Muscle of arm (tissue), 12 donors: Measurements from ENCODE around the gene SH3TC1. TPM values are rescaled to one million over a fixed set of nuclear protein-coding genes. Genes with fewer than 3 reads are reported as not detected.

Experiments
- DNase-seq: peaks from one replicate; pipeline ENCODE4 v3.0.0-alpha.2; 2013
- polyA plus RNA-seq, 12 donors: library from polyadenylated mRNA; unstranded; fragments of 120-200 nt; gene quantifications; one replicate each; pipeline ENCODE4 v1.2.1, GENCODE V29; 2013; ENCODE audit not compliant: insufficient read length in 12 of 12

The SH3TC1 gene
- polyA plus RNA-seq, 12 donors: 5.8 to 13.1 (median 8.3) TPM; not detected in 1

GRCh38 chr4:8163026-8163425 lies 36.1 kb upstream of the SH3TC1 start:
- no peak for DNase-seq

DNA sequence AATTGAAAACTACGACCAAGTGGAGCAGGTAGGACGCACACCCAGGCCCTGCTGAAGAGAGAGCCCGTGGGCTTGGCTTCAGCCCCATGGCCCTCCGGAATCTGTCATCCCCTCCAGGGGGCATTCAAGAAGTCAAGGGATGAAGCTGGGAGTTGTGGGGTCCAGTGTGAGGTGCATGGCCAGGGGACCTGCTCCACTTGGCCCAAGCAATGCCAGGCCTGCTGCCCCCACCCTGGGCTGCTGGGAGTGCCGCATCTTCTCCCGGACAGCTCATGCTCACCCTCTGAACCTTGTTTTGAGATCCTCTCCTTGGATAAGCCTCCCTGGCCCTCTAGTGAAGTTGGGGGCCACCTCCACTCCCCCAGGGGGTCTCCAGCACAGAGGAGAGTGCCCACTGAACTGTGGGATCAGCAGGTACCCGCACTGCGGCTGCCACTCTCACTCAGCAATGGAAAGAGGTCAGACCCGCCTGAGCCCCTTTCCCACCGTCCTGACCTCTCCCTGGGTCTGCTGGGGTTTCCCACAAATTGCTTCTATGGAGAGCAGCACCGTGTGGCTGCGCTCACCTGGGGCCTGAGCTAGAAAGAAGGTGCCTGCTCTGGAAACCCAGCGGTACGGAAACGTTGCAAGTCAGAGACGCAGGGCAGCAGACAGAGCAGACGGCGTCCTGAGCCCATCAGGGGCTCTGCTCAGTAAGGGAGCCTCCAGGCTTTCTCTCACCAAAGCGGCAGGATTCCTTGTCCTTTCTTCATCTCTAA lies 35.5 kb upstream of the SH3TC1 start:
- DNase-seq: no peak

DNA sequence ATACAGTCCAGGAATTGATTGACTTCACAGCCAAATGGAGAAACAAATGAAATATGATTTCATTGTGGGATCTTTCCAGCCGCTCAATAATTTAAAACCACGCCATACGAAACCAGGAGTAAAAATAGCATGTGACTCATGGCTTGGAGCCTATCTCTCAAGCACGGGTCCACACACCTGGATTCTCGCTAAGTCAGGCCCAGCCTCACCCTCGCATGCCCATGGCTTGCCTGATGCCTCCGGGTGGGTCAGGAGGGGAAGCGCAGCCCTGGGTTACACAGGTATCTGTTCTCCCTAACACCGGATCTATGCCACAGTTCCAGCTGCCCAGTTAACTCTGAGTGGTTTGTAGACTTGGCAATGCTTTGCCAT lies 34.9 kb upstream of the SH3TC1 start:
- no peak for DNase-seq

GRCh38 chr4:8164687-8165086 lies 34.4 kb upstream of the SH3TC1 start:
- DNase-seq: no peak

DNA sequence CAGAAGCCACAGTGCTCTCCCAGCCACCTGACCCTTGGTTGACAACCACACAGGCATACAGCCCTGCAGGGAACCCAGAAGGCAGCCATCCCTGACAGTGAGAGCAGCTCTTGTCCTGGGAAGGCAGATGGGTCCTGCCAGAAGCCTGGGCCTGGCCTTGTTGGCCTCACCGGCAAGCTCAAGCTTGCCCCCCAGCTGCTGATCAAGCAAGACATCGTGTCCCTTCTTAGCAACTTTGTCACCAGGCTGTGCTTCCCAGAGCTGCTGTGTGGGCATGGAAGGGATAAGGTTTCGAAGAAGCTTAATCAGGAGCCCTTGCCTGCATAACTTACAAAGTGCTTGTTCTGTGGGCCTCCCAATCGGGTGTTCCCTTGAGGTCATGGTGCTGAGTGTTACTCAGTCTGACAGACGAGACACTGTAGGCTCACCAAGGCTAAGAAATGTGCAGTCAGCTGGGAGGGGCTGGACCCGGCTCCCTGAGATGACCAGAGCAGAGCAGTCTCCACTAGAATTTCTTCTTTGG lies 33.7 kb upstream of the SH3TC1 start:
- DNase-seq: no peak

DNA sequence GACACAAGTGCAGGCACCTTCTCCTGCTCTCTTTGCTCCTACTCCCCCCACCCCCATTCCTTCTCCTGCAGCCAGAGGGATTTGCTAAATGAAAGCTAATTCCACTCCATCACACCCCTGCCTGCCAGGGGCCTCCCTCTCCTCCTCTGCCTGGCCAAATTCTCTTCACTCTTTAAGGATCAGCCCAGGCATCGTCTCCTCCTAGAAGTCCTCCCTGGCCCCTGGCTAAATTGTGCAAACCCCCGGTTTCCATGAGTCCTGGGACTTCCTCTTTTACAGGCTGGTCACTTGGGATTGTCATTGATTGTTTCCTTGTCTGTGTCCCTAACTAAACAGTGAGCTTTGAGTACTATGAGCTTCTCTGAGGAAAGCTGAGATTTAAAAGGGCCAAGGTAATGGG lies 31.8 kb upstream of the SH3TC1 start:
- DNase-seq: no peak

- no peak for DNase-seq
Measured at GRCh38 chr4:8167815-8168214, 31.3 kb upstream of the SH3TC1 start.

DNA sequence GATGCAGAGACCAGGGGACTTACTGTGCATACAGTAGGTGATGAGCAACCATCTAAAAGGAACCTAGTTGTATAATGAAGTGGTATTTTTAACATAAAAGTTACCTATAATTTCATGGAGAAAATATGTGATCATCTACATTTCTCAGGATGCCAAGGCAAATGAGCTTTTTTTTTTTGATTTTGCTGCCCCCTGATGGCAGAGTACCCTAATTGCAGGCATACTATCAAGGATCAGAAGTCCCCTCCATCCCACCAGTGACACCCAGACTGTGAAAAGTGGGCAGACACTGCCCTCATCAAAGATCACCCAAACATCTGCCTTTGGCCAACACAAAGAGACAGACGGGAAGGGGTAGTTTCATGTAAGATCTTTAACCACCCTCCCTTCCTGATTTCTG lies 30.9 kb upstream of the SH3TC1 start:
- DNase-seq: no peak

DNA sequence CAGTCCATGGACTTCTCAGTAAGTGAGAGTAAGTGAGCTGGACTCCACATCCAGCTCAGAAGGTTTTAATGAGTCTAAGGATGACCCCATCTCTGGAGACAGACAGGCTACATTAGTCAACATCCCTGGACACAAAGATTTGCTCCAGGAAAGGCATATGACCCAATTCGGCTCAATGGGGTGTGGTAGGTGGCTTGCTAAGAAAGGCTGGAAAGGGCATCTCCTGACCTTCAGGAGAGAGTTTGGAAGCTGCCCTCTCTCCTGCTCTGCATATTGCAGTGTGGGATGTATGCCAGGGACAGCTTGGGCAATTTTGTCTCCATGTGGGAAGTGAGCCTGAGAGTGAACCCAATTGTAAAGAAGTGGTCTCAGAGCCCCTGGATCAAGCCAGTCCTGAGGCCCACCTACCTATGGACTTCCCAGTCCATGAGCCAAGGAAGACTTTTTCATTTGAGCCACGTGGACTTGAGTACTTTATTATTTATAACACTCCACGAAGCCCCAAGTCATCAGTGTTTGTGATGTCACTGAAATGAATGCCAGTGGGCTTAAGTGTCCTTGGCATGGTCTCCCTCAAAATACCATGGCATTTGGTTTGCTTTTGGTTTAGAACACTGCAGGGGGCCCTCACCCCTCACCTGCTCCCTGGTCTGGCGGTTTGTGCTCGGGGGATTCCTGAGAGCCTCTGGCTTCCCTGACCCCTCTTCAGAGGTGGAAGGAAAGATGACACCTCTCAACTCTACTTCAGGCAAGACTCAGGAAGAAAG lies 30.1 kb upstream of the SH3TC1 start:
- no peak for DNase-seq

GRCh38 chr4:8169763-8170162 lies 29.3 kb upstream of the SH3TC1 start:
- DNase-seq: no peak

DNA sequence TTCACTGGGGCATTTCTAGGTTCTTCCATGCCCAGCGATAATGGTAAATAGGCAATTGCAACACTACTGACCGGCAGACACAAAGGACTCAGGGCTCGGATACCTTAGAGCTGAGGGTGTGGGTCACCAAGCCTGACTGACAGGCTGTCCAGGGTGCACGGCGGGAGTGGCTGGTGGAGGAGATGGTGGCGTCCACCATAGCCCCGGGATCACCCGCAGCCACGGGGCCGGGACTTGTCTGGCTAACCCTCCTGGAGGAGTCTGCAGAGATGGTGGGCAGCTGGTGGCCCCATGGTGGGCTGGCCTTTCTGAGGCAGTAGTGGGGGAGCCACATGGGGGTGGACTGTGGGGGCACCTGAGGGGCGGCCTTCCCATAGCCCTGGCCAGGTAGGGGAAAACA lies 28.7 kb upstream of the SH3TC1 start:
- DNase-seq: no peak

DNA sequence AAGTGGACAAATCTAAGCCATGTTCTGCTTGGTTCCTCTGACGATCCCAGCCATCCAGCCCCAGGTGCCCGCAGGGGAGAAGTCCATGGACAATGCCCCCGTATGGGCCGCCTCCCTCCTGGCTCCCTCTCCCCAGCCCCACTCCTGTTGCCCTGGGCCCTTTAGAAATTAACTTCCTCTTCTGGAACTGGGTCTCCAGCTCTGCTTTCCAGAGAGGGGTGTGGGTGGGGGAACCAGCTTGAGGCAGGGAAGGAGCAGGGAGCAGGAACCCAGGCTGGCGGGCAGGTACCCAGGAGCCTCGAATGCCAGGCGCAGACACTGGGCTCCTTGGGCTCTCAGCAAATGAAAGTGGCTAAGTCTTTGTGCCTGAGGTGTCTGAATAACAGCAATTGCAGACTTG lies 27.8 kb upstream of the SH3TC1 start:
- no peak for DNase-seq

GRCh38 chr4:8171984-8172924 lies 26.8 kb upstream of the SH3TC1 start:
- no peak for DNase-seq

DNA sequence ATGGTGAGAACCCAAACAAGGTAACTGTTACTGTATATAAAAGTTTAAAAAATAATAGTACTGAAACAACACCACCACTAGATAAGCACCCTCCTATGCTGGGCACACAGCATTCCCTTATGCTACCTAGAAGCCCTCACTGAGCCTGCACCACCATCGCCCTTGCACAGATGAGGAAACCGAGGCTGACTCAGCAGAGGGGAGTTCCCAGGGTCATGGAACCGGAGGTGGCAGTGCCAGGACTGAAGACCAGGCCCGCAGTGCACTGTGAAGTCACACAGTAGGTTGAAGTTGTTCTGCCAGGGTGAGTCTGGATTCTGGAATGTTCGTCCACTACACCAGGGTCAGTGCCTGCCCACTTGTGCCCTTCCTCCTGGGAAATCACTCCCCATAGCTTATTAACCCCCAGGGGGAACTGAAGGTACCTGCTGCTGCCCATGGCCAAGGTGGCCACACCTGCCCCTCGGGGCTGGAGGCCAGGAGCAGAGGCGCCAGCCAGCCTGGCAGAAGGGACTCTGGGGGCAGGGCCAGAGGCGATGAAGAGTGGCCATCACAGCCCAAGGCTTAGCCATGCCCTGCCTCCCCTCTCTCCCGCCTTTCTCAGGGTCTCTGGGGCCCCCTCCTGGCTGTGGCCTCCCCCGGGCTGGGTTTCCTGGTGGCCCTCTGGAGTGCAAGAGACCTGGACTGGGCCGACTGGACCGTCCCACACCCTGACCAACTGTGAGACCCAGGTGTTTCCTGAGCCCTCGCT lies 25.4 kb upstream of the SH3TC1 start:
- DNase-seq: no peak

- no peak for DNase-seq
Measured at GRCh38 chr4:8174970-8175369, 24.1 kb upstream of the SH3TC1 start.

GRCh38 chr4:8175686-8176085 lies 23.4 kb upstream of the SH3TC1 start:
- DNase-seq: no peak

GRCh38 chr4:8176547-8177399 lies 22.3 kb upstream of the SH3TC1 start:
- DNase-seq: no peak

DNA sequence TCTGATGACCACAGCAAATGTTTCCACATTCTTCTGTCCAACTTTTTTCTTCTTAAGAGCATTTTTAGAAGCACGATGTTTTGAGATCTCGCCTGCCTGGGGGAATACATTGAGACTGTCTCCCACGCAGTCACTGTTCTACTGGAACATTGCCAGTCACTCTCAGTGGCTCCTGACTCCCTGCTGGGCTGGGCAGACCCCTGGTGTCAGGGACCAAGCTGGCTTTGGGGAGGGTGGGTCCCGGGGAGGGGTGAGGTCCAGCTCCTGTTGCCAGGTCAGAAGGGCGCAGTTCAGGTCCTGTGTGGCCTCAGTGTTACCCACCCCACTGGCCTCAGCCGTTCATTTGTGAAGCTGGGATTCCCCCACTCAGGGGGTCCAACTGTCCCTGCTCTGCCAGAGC lies 21.5 kb upstream of the SH3TC1 start:
- no peak for DNase-seq

GRCh38 chr4:8177956-8178355 lies 21.1 kb upstream of the SH3TC1 start:
- DNase-seq: no peak

- no peak for DNase-seq
Measured at GRCh38 chr4:8179074-8179473, 20.0 kb upstream of the SH3TC1 start.
